Uterus (tissue), 4 donors: Measurements from ENCODE around the gene MYF6. TPM values are rescaled to one million over a fixed set of nuclear protein-coding genes. Genes with fewer than 3 reads are reported as not detected.

Source experiments
- DNase-seq, 2 donors: peaks; one replicate each; pipeline ENCODE4 v3.0.0-alpha.2; 2019 to 2020
- H3K27ac ChIP-seq, 2 donors: fragments of 200-600 bp; sonication (generic); 1 replicate in 1 of 2; 2 replicates in 1 of 2; pipeline ENCODE4 v1.5.1; 2016 to 2018
- H3K27me3 ChIP-seq, 2 donors: fragments of 200-600 bp; sonication (generic); one replicate each; pipeline ENCODE4 v1.5.1; 2018 to 2019; ENCODE audit warnings: control low read depth in 1 of 2
- H3K36me3 ChIP-seq, 2 donors: fragments of 200-600 bp; sonication (generic); one replicate each; pipeline ENCODE4 v1.5.1; 2019; ENCODE audit warnings: control low read depth in 1 of 2
- H3K4me1 ChIP-seq, 2 donors: fragments of 200-600 bp; sonication (generic); one replicate each; pipeline ENCODE4 v1.5.1; 2018 to 2019; ENCODE audit warnings: control low read depth in 1 of 2
- H3K4me3 ChIP-seq, 2 donors: fragments of 200-600 bp; sonication (generic); 1 replicate in 1 of 2; 2 replicates in 1 of 2; pipeline ENCODE4 v1.5.1; 2018 to 2019; ENCODE audit warnings: mild to moderate bottlenecking in 1 of 2
- H3K9me3 ChIP-seq, 2 donors: fragments of 200-600 bp; sonication (generic); one replicate each; pipeline ENCODE4 v1.5.1; 2019; ENCODE audit warnings: control low read depth in 1 of 2
- CTCF ChIP-seq, 4 experiments: fragments of 200-600 bp in 2 of 4; fragments of 450-650 bp in 2 of 4; sonication (generic) in 2 of 4; IDR thresholded peaks; one replicate each; pipeline ENCODE4 v1.5.1; 2016 to 2019; ENCODE audit warnings: antibody characterized with exemption in 4 of 4, mild to moderate bottlenecking in 2 of 4, moderate library complexity in 1 of 4
- POLR2A ChIP-seq, 2 donors: fragments of 450-650 bp; IDR thresholded peaks; one replicate each; pipeline ENCODE4 v1.6.1; 2016; ENCODE audit warnings: antibody characterized with exemption in 2 of 2, mild to moderate bottlenecking in 1 of 2, moderate library complexity in 1 of 2
- intact Hi-C: fragments of 100-400 bp; cut with DNase I; formaldehyde crosslinking; loops from one replicate; pipeline ENCODE4 v1.15.1; 2023; ENCODE audit warnings: low total_unique reads
- total RNA-seq, 4 donors: library from RNA; depleted of rRNA in 3 of 4; stranded (reverse); fragments of >200 nt in 3 of 4; gene quantifications; one replicate each; pipeline versions ENCODE4 v1.1.0 to v1.2.4, GENCODE V29; 2014 to 2023
- donor health status: DM: yes; HTN: yes; CAD: no.

Gene MYF6
- total RNA-seq, 4 donors from 2014 or later, result not detected

- H3K27ac ChIP-seq, result no peak overlapping the region
- no peaks in the 10 kb centered on the region for H3K4me1 ChIP-seq
- intact Hi-C loops, result no loop called here
- H3K36me3 ChIP-seq, result no peaks in the 10 kb centered on the region
- H3K4me3 ChIP-seq, result no peak overlapping the region
- no peak for DNase-seq
- H3K27me3 ChIP-seq, result no peaks in the 10 kb centered on the region
- TF ChIP-seq POLR2A (IDR thresholded peaks at IDR 0.05) (no peak), CTCF (IDR thresholded peaks at IDR 0.05) (no peak)
- no peaks in the 10 kb centered on the region for H3K9me3 ChIP-seq
Measured at GRCh38 chr12:80707830-80708258, 410 bp downstream of the MYF6 start.

- Histone ChIP-seq H3K9me3 (no peaks in the 10 kb centered on the region), H3K27ac (no peak overlapping the region), H3K4me1 (no peaks in the 10 kb centered on the region), H3K27me3 (no peaks in the 10 kb centered on the region), H3K4me3 (no peak overlapping the region), H3K36me3 (no peaks in the 10 kb centered on the region)
- no peak for DNase-seq
- TF ChIP-seq POLR2A (IDR thresholded peaks at IDR 0.05), result no peak
- no peak for TF ChIP-seq CTCF (IDR thresholded peaks at IDR 0.05)
- intact Hi-C loops, result no loop called here
Measured at GRCh38 chr12:80708259-80708974, 983 bp downstream of the MYF6 start.

- no peak overlapping the region for H3K4me3 ChIP-seq
- H3K4me1 ChIP-seq, result no peaks in the 10 kb centered on the region
- no peaks in the 10 kb centered on the region for H3K36me3 ChIP-seq
- H3K27me3 ChIP-seq, result no peaks in the 10 kb centered on the region
- H3K27ac ChIP-seq, result no peak overlapping the region
- intact Hi-C loops, result no loop called here
- TF ChIP-seq POLR2A (IDR thresholded peaks at IDR 0.05) (no peak), CTCF (IDR thresholded peaks at IDR 0.05) (no peak)
- no peak for DNase-seq
- no peaks in the 10 kb centered on the region for H3K9me3 ChIP-seq
Measured at GRCh38 chr12:80708975-80709328, 1.5 kb downstream of the MYF6 start.

- intact Hi-C loops, result no loop called here
- Histone ChIP-seq H3K27ac (no peak overlapping the region), H3K4me3 (no peak overlapping the region), H3K27me3 (no peaks in the 10 kb centered on the region), H3K36me3 (no peaks in the 10 kb centered on the region), H3K4me1 (no peaks in the 10 kb centered on the region), H3K9me3 (no peaks in the 10 kb centered on the region)
- TF ChIP-seq CTCF (IDR thresholded peaks at IDR 0.05) (no peak), POLR2A (IDR thresholded peaks at IDR 0.05) (no peak)
- DNase-seq, result no peak
Measured at GRCh38 chr12:80709811-80710726, 2.6 kb downstream of the MYF6 start.
